HFFc6 (cell line): ENCODE data around the gene FSIP1. TPM values are rescaled to one million over a fixed set of nuclear protein-coding genes. Genes with fewer than 3 reads are reported as not detected.

ENCODE experiments used
- DNase-seq: peaks from one replicate; pipeline ENCODE4 v3.0.0-alpha.2; 2018
- H3K27ac Mint-ChIP-seq: 2 replicates; pipeline ENCODE4 v1.8.0; 2020; ENCODE audit warnings: mild to moderate bottlenecking, mixed read lengths
- H3K27me3 Mint-ChIP-seq: 2 replicates; pipeline ENCODE4 v1.8.0; 2021; ENCODE audit warnings: mild to moderate bottlenecking, moderate library complexity, mixed read lengths; ENCODE audit not compliant: insufficient read depth
- H3K36me3 Mint-ChIP-seq: 2 replicates; pipeline ENCODE4 v1.8.0; 2021; ENCODE audit warnings: low read depth, mixed read lengths
- H3K4me1 Mint-ChIP-seq: 2 replicates; pipeline ENCODE4 v1.8.0; 2020; ENCODE audit warnings: low read depth, mixed read lengths
- H3K4me3 Mint-ChIP-seq: 2 replicates; pipeline ENCODE4 v1.8.0; 2020; ENCODE audit warnings: mild to moderate bottlenecking, moderate library complexity, mixed read lengths
- H3K9me3 Mint-ChIP-seq: 2 replicates; pipeline ENCODE4 v1.8.0; 2020; ENCODE audit warnings: mild to moderate bottlenecking, mixed read lengths
- CTCF ChIP-seq: fragments of 200-600 bp; sonication (generic); IDR thresholded peaks from 2 replicates; pipeline ENCODE4 v1.5.0; 2021; ENCODE audit warnings: antibody characterized with exemption, mild to moderate bottlenecking
- total RNA-seq, 6 experiments: library from RNA; stranded (reverse); fragmentation: NEBNext Ultra II Directional; extraction: Animal tissue kit (Norgen Biotek cat#: 25700); gene quantifications; 2 replicates in 1 of 6; 3 replicates in 5 of 6; pipeline ENCODE4 v1.2.3, GENCODE V29; 2021

Gene FSIP1
- total RNA-seq, 6 experiments from 2014 or later, result 1.2 to 2.0 (median 1.3) TPM

GRCh38 chr15:39798382-39798781 is 15.7 kb upstream of the FSIP1 start:
- no peak for DNase-seq
- peaks cover 12% of the 10 kb centered on the region for H3K27me3 Mint-ChIP-seq
- peaks cover 52% of the 10 kb centered on the region for H3K36me3 Mint-ChIP-seq
- no peaks in the 10 kb centered on the region for H3K9me3 Mint-ChIP-seq
- H3K27ac Mint-ChIP-seq, result peak overlapping the region; percentile 33; the same call in 1 of the 2 replicates
- H3K4me3 Mint-ChIP-seq, result no peak overlapping the region
- H3K4me1 Mint-ChIP-seq, result peaks cover 30% of the 10 kb centered on the region; the same call in 1 of the 2 replicates
- no peak for TF ChIP-seq CTCF

DNA sequence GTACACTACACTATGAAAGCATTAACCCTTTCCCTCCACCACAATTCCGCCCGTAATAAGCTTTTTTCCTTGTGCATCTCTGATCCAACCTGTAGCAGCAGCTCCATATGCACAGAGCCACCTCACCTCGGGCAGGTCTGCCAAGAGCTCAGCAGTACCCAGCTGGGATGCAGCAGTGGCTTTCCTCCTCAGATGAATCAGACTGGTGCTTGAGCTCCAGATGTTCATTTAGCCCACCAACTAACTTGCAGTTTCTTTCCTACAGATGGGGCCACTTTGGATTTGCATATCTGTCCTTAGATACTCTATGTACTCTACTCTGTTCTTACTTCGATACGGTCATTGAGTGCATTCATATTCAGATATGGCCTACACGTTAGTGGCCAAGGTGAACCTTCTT is 14.8 kb upstream of the FSIP1 start:
- H3K4me3 Mint-ChIP-seq, result no peak overlapping the region
- no peak for DNase-seq
- H3K27ac Mint-ChIP-seq, result no peak overlapping the region
- H3K4me1 Mint-ChIP-seq, result peaks cover 38% of the 10 kb centered on the region
- H3K36me3 Mint-ChIP-seq, result peaks cover 55% of the 10 kb centered on the region
- H3K27me3 Mint-ChIP-seq, result peaks cover 13% of the 10 kb centered on the region
- TF ChIP-seq CTCF, result no peak
- no peaks in the 10 kb centered on the region for H3K9me3 Mint-ChIP-seq

- TF ChIP-seq CTCF, result no peak
- H3K36me3 Mint-ChIP-seq, result peaks cover 49% of the 10 kb centered on the region
- H3K27me3 Mint-ChIP-seq, result peaks cover 14% of the 10 kb centered on the region
- no peak overlapping the region for H3K4me3 Mint-ChIP-seq
- no peak for DNase-seq
- H3K9me3 Mint-ChIP-seq, result no peaks in the 10 kb centered on the region
- H3K27ac Mint-ChIP-seq, result no peak overlapping the region
- peaks cover 46% of the 10 kb centered on the region for H3K4me1 Mint-ChIP-seq
Measured at GRCh38 chr15:39796601-39797000, 14.0 kb upstream of the FSIP1 start.

DNA sequence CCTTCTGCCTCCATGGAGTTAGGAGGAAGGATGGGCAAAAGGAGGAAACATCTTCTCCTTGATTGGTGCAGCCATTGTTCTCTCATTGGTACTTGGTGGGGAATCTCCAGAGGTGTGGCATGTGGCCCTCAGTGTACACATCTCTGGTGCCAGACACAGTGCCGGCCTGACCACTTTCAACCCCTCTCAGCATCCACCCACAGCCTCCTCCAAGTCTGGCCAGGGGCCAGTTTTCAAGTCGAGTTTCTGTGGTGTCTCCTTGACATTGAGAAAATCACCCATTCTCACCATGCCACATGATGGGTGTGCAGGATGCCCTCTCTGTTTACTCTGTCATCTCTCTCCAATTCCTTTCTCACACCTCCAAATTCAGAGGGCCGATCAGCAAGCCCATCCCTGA is 12.8 kb upstream of the FSIP1 start:
- Mint-ChIP-seq H3K4me3 (peak overlapping the region; percentile 7; the same call in 1 of the 2 replicates), H3K27ac (no peak overlapping the region), H3K9me3 (no peaks in the 10 kb centered on the region), H3K36me3 (peaks cover 38% of the 10 kb centered on the region), H3K27me3 (peaks cover 15% of the 10 kb centered on the region), H3K4me1 (peaks cover 46% of the 10 kb centered on the region)
- no peak for DNase-seq
- TF ChIP-seq CTCF, result no peak

DNA sequence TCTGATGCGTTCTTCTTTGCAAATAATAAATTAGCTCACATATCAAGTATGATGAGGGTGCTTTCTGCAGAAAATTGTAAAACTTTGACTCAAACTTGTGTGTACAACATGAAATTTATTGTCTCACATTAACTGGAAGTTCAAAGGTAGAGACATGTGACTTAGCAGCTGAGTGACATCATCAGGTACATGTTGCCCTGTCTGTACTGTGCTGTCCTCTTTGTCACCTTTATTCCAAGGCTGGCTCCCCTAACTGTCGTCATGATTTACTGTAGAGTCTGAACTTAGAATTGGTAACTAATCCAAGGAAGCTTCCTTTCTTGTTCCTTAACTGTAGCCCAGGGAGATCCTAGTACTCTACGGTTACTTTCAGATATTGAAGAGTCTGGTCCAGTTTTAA is 12.3 kb upstream of the FSIP1 start:
- H3K9me3 Mint-ChIP-seq, result no peaks in the 10 kb centered on the region
- no peak for DNase-seq
- peaks cover 33% of the 10 kb centered on the region for H3K36me3 Mint-ChIP-seq
- TF ChIP-seq CTCF, result no peak
- no peak overlapping the region for H3K27ac Mint-ChIP-seq
- H3K27me3 Mint-ChIP-seq, result peaks cover 15% of the 10 kb centered on the region
- H3K4me3 Mint-ChIP-seq, result no peak overlapping the region
- H3K4me1 Mint-ChIP-seq, result peaks cover 50% of the 10 kb centered on the region

DNA sequence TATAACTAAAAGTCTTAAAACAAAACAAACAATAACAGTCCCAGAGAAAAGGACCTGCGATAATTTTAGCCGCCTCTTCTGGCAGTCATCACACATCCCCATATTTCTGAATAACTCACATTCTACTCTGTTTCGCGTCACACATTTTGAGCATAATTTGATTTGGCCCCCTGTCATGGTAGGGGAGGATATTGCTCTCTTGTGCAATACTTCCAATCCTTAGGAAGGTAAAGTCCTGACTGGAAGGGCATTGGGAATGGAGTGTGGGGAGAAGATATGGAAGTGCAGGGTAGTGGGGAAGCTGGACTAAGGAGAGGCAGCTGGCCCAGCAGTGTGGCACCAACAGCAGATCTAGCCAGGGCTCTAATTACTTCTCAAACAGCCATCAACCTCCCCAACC is 11.3 kb upstream of the FSIP1 start:
- no peak for TF ChIP-seq CTCF
- DNase-seq, result no peak
- peaks cover 60% of the 10 kb centered on the region for H3K4me1 Mint-ChIP-seq
- no peak overlapping the region for H3K4me3 Mint-ChIP-seq
- H3K9me3 Mint-ChIP-seq, result no peaks in the 10 kb centered on the region
- H3K27ac Mint-ChIP-seq, result peak overlapping the region; percentile 40; the same call in 1 of the 2 replicates
- H3K36me3 Mint-ChIP-seq, result peaks cover 22% of the 10 kb centered on the region
- H3K27me3 Mint-ChIP-seq, result peaks cover 13% of the 10 kb centered on the region
